Hepatocyte (in vitro differentiated cells): ENCODE results near the gene METTL21C. TPM values are rescaled to one million over a fixed set of nuclear protein-coding genes. Genes with fewer than 3 reads are reported as not detected.

Source experiments
- DNase-seq: peaks from one replicate; pipeline ENCODE4 v3.0.0-alpha.2; 2016; ENCODE audit warnings: low spot score
- H2AFZ ChIP-seq: fragments of 200-600 bp; sonication (generic); 2 replicates; pipeline ENCODE4 v1.6.0; 2016; ENCODE audit warnings: antibody characterized with exemption, mild to moderate bottlenecking
- H3K27ac ChIP-seq: fragments of 200-600 bp; sonication (generic); 2 replicates; pipeline ENCODE4 v1.5.1; 2016; ENCODE audit warnings: mild to moderate bottlenecking
- H3K27me3 ChIP-seq: fragments of 200-600 bp; sonication (generic); 2 replicates; pipeline ENCODE4 v1.6.1; 2016
- H3K36me3 ChIP-seq: fragments of 200-600 bp; sonication (generic); replicated peaks from 2 replicates; pipeline ENCODE4 v1.5.1; 2016; ENCODE audit warnings: low read depth; ENCODE audit not compliant: insufficient read depth
- H3K4me1 ChIP-seq: fragments of 200-600 bp; sonication (generic); 2 replicates; pipeline ENCODE4 v1.5.1; 2016; ENCODE audit warnings: mild to moderate bottlenecking, moderate library complexity; ENCODE audit not compliant: insufficient read depth
- H3K4me2 ChIP-seq: fragments of 200-600 bp; sonication (generic); 2 replicates; pipeline ENCODE4 v1.6.0; 2016
- H3K4me3 ChIP-seq: fragments of 200-600 bp; sonication (generic); 2 replicates; pipeline ENCODE4 v1.5.1; 2016; ENCODE audit warnings: mild to moderate bottlenecking
- H3K79me2 ChIP-seq: fragments of 200-600 bp; sonication (generic); 2 replicates; pipeline ENCODE4 v1.6.0; 2017; ENCODE audit warnings: mild to moderate bottlenecking
- H3K9me2 ChIP-seq: fragments of 200-600 bp; sonication (generic); replicated peaks from 2 replicates; pipeline ENCODE4 v1.6.0; 2017; ENCODE audit warnings: mild to moderate bottlenecking; ENCODE audit not compliant: insufficient read depth
- H3K9me3 ChIP-seq: fragments of 200-600 bp; sonication (generic); 2 replicates; pipeline ENCODE4 v1.5.1; 2016; ENCODE audit warnings: low read depth, mild to moderate bottlenecking
- H4K20me1 ChIP-seq: fragments of 200-600 bp; sonication (generic); 2 replicates; pipeline ENCODE4 v1.6.0; 2016; ENCODE audit warnings: mild to moderate bottlenecking; ENCODE audit not compliant: insufficient read depth, poor library complexity, severe bottlenecking
- CTCF ChIP-seq: fragments of 200-600 bp; sonication (generic); IDR thresholded peaks from 2 replicates; pipeline ENCODE4 v1.5.1; 2016; ENCODE audit warnings: antibody characterized with exemption, mild to moderate bottlenecking; ENCODE audit not compliant: poor library complexity
- EZH2 ChIP-seq: fragments of 200-600 bp; sonication (generic); IDR thresholded peaks from 2 replicates; pipeline ENCODE4 v1.6.1; 2016; ENCODE audit warnings: antibody characterized with exemption, mild to moderate bottlenecking, borderline replicate concordance
- EZH2phosphoT487 ChIP-seq: fragments of 200-600 bp; sonication (generic); IDR thresholded peaks from one replicate; pipeline ENCODE4 v1.6.1; 2018; ENCODE audit warnings: antibody characterized with exemption, mild to moderate bottlenecking, low read depth, moderate library complexity; ENCODE audit not compliant: unreplicated experiment, severe bottlenecking
- WGBS: methylation state at CpG from one replicate; pipeline ENCODE4 v1.1.6; 2016; ENCODE audit warnings: low lambda C conversion rate; ENCODE audit errors: missing lambda C conversion rate; 5-methylcytosine and 5-hydroxymethylcytosine counted together
- polyA plus RNA-seq: library from polyadenylated mRNA; unstranded; fragments of >200 nt; fragmentation: Nextera tagmentation; extraction: Ambion mirVana; gene quantifications from 2 replicates; pipeline ENCODE4 v1.2.1, GENCODE V29; 2016
- total RNA-seq: library from RNA; depleted of rRNA; stranded (reverse); fragments of >200 nt; gene quantifications from 2 replicates; pipeline ENCODE4 v1.2.3, GENCODE V29; 2014

METTL21C gene
- total and polyA plus RNA-seq, 2 experiments from 2014 or later, result not detected

GRCh38 chr13:102721800-102722231 is 27.0 kb upstream of the METTL21C start:
- no peak for TF ChIP-seq EZH2
- TF ChIP-seq EZH2phosphoT487, result no peak
- WGBS, result 56% methylated on average over 1 of the region's 1 CpG
- H3K79me2 ChIP-seq, result no peaks in the 10 kb centered on the region
- no peak overlapping the region for H3K4me3 ChIP-seq
- no peak for DNase-seq
- no peaks in the 10 kb centered on the region for H4K20me1 ChIP-seq
- no peaks in the 10 kb centered on the region for H3K27me3 ChIP-seq
- H3K36me3 ChIP-seq, result no peaks in the 10 kb centered on the region
- H2AFZ ChIP-seq, result no peak overlapping the region
- no peaks in the 10 kb centered on the region for H3K9me2 ChIP-seq
- H3K4me1 ChIP-seq, result no peaks in the 10 kb centered on the region
- H3K9me3 ChIP-seq, result no peaks in the 10 kb centered on the region
- no peak overlapping the region for H3K27ac ChIP-seq
- no peak overlapping the region for H3K4me2 ChIP-seq

GRCh38 chr13:102718746-102719145 is 23.9 kb upstream of the METTL21C start:
- no peaks in the 10 kb centered on the region for H3K9me2 ChIP-seq

GRCh38 chr13:102715447-102715846 is 20.6 kb upstream of the METTL21C start:
- Histone ChIP-seq H3K79me2 (no peaks in the 10 kb centered on the region), H3K4me1 (no peaks in the 10 kb centered on the region), H3K9me3 (no peaks in the 10 kb centered on the region), H4K20me1 (no peaks in the 10 kb centered on the region), H3K27ac (no peak overlapping the region), H3K27me3 (no peaks in the 10 kb centered on the region), H3K9me2 (no peaks in the 10 kb centered on the region), H3K4me3 (no peak overlapping the region), H3K36me3 (no peaks in the 10 kb centered on the region), H3K4me2 (no peak overlapping the region), H2AFZ (no peak overlapping the region)
- no peak for DNase-seq
- TF ChIP-seq CTCF, result no peak
- TF ChIP-seq EZH2phosphoT487, result no peak
- TF ChIP-seq EZH2, result no peak
- 57% methylated on average over 1 of the region's 1 CpG for WGBS

More at GRCh38 chr13:102718746-102719145, 23.9 kb upstream of the METTL21C start:
- no peaks in the 10 kb centered on the region for H3K27me3 ChIP-seq
- no peaks in the 10 kb centered on the region for H3K36me3 ChIP-seq
- no peak overlapping the region for H3K27ac ChIP-seq
- H3K4me1 ChIP-seq, result no peaks in the 10 kb centered on the region
- 72% methylated on average over 2 of the region's 2 CpGs for WGBS
- TF ChIP-seq EZH2 (no peak), CTCF (no peak), EZH2phosphoT487 (no peak)
- no peaks in the 10 kb centered on the region for H3K79me2 ChIP-seq
- no peaks in the 10 kb centered on the region for H4K20me1 ChIP-seq
- H3K4me3 ChIP-seq, result no peak overlapping the region
- DNase-seq, result no peak
- H2AFZ ChIP-seq, result no peak overlapping the region
- no peak overlapping the region for H3K4me2 ChIP-seq
- no peaks in the 10 kb centered on the region for H3K9me3 ChIP-seq

GRCh38 chr13:102710261-102710679 is 15.4 kb upstream of the METTL21C start:
- H3K4me3 ChIP-seq, result no peak overlapping the region
- H3K27ac ChIP-seq, result no peak overlapping the region
- no peaks in the 10 kb centered on the region for H4K20me1 ChIP-seq
- H3K79me2 ChIP-seq, result no peaks in the 10 kb centered on the region
- TF ChIP-seq CTCF (no peak), EZH2phosphoT487 (no peak)
- no peaks in the 10 kb centered on the region for H3K27me3 ChIP-seq
- H2AFZ ChIP-seq, result no peak overlapping the region
- H3K4me1 ChIP-seq, result peaks cover 5% of the 10 kb centered on the region
- H3K4me2 ChIP-seq, result no peak overlapping the region
- H3K9me2 ChIP-seq, result no peaks in the 10 kb centered on the region
- no peaks in the 10 kb centered on the region for H3K36me3 ChIP-seq
- H3K9me3 ChIP-seq, result no peaks in the 10 kb centered on the region
- 93% methylated on average over 9 of the region's 9 CpGs for whole genome bisulfite sequencing
- no peak for DNase-seq
